GM12878 (cell line): ENCODE results near the gene NPVF. TPM values are rescaled to one million over a fixed set of nuclear protein-coding genes. Genes with fewer than 3 reads are reported as not detected.

Experiments
- ATAC-seq: fragments of 200-7000 bp; cut with Tn5 transposase; 3 replicates; pipeline ENCODE4 v1.9.1; 2020; ENCODE audit warnings: mild to moderate bottlenecking, moderate library complexity
- BruUV-seq: library from RNA; stranded (reverse); fragments of 400-500 nt; replicated peaks from 2 replicates; lab custom pipeline; 2021; lab: Mats Ljungman, UMichigan
- CTCF ChIA-PET: fragments of 300-600 bp; sonication (Branson Sonifier 250); formaldehyde crosslinking; extraction: SDS; loops from one replicate; lab custom pipeline; 2021; ENCODE audit warnings: inconsistent platforms; lab: Yijun Ruan, JAX
- POLR2A ChIA-PET: fragments of 350-600 bp; formaldehyde crosslinking; extraction: SDS; loops from one replicate; lab custom pipeline; 2021; ENCODE audit warnings: inconsistent platforms; lab: Charles Lee
- RAD21 ChIA-PET: fragments of 300-600 bp; sonication (Branson Sonifier 250); formaldehyde crosslinking; loops from one replicate; lab custom pipeline; 2023; ENCODE audit warnings: antibody characterized with exemption; ENCODE audit not compliant: unreplicated experiment; lab: Charles Lee
- SMC1A ChIA-PET: fragments of 300-600 bp; sonication (Branson Sonifier 250); formaldehyde crosslinking; loops from one replicate; lab custom pipeline; 2023; ENCODE audit not compliant: unreplicated experiment, uncharacterized antibody; lab: Charles Lee
- DNase-seq: peaks from one replicate; pipeline ENCODE4 v3.0.0-alpha.2; 2011; ENCODE audit warnings: low read depth, low spot score
- FAIRE-seq: peaks from 3 replicates; lab custom pipeline; 2011; peaks lifted over from hg19 to GRCh38; lab: Jason Lieb, UNC
- H2AFZ ChIP-seq: 2 replicates; pipeline ENCODE4 v1.6.0; 2011; ENCODE audit warnings: low read depth, low read length, control low read depth; ENCODE audit not compliant: control insufficient read depth
- H3K27ac ChIP-seq: 2 replicates; pipeline ENCODE4 v1.5.1; 2011; ENCODE audit warnings: control low read depth; ENCODE audit not compliant: control insufficient read depth, insufficient read depth
- H3K27me3 ChIP-seq, 2 experiments: replicated peaks in 1 of 2; 2 replicates each; pipeline versions ENCODE4 v1.6.0 to v1.6.1; 2011; ENCODE audit warnings: low read length in 1 of 2; ENCODE audit not compliant: control insufficient read depth in 2 of 2, insufficient read depth in 2 of 2
- H3K36me3 ChIP-seq, 2 experiments: 2 replicates each; pipeline ENCODE4 v1.5.1; 2011; ENCODE audit warnings: low read length in 1 of 2; ENCODE audit not compliant: control insufficient read depth in 2 of 2, insufficient read depth in 2 of 2
- H3K4me1 ChIP-seq: 2 replicates; pipeline ENCODE4 v1.6.1; 2011; ENCODE audit warnings: mild to moderate bottlenecking, low read length, moderate library complexity, mixed read lengths; ENCODE audit not compliant: control insufficient read depth, insufficient read depth
- H3K4me2 ChIP-seq: 2 replicates; pipeline ENCODE4 v1.6.0; 2011; ENCODE audit warnings: control low read depth; ENCODE audit not compliant: control insufficient read depth, insufficient read depth
- H3K4me3 ChIP-seq: fragments of 200-600 bp; sonication (generic); 2 replicates; pipeline ENCODE4 v1.5.1; 2016
- H3K79me2 ChIP-seq: 2 replicates; pipeline ENCODE4 v1.6.0; 2011; ENCODE audit warnings: low read length; ENCODE audit not compliant: control insufficient read depth, insufficient read depth
- H3K9ac ChIP-seq: 2 replicates; pipeline ENCODE4 v1.8.0; 2011; ENCODE audit warnings: low read length, control low read depth, mixed read lengths; ENCODE audit not compliant: control insufficient read depth, insufficient read depth
- H3K9me3 ChIP-seq: replicated peaks from 3 replicates; pipeline ENCODE4 v1.5.1; 2011; ENCODE audit warnings: mild to moderate bottlenecking, low read length; ENCODE audit not compliant: control insufficient read depth, insufficient read depth
- H4K20me1 ChIP-seq: 2 replicates; pipeline ENCODE4 v1.6.0; 2011; ENCODE audit not compliant: control insufficient read depth, insufficient read depth
- ASH2L ChIP-seq: fragments of 300-600, 200-600 bp; sonication (generic); IDR thresholded peaks from 2 replicates; pipeline ENCODE4 v1.6.1; 2017; ENCODE audit warnings: low read depth, mild to moderate bottlenecking, borderline replicate concordance
- BCLAF1 ChIP-seq: fragments of 450-650 bp; IDR thresholded peaks from 2 replicates; pipeline ENCODE4 v1.6.1; 2017; ENCODE audit warnings: antibody characterized with exemption, mild to moderate bottlenecking, moderate library complexity
- CREM ChIP-seq: IDR thresholded peaks from 2 replicates; pipeline ENCODE4 v1.6.1; 2014; ENCODE audit warnings: antibody characterized with exemption, low read depth
- ESRRA ChIP-seq: IDR thresholded peaks from 2 replicates; pipeline ENCODE4 v1.6.1; 2012; ENCODE audit warnings: mild to moderate bottlenecking, low read length, improper control_type of control experiment
- HCFC1 ChIP-seq: fragments of 150-350 bp; IDR thresholded peaks from 2 replicates; pipeline ENCODE4 v1.6.1; 2014; ENCODE audit warnings: low read length
- NFYB ChIP-seq: IDR thresholded peaks from 2 replicates; pipeline ENCODE4 v1.6.1; 2011; ENCODE audit warnings: low read depth, mild to moderate bottlenecking, low read length, improper control_type of control experiment, moderate library complexity; ENCODE audit not compliant: insufficient read depth
- SIX5 ChIP-seq: IDR thresholded peaks from 2 replicates; pipeline ENCODE4 v1.6.1; 2011; ENCODE audit warnings: mild to moderate bottlenecking, low read depth, low read length, moderate library complexity; ENCODE audit not compliant: severe bottlenecking
- WGBS: methylation state at CpG from one replicate; pipeline ENCODE4 v1.1.6; 2016; ENCODE audit warnings: low lambda C conversion rate; ENCODE audit not compliant: insufficient replicate concordance, insufficient coverage; ENCODE audit errors: missing lambda C conversion rate; 5-methylcytosine and 5-hydroxymethylcytosine counted together
- in situ Hi-C: fragments of 300-500 bp; cut with MboI; formaldehyde crosslinking; loops from 9 replicates; pipeline ENCODE4 v1.14.3; 2018; ENCODE audit warnings: mixed read lengths
- intact Hi-C: fragments of 100-400 bp; cut with micrococcal nuclease; formaldehyde crosslinking; loops from one replicate; pipeline ENCODE4 v1.14.2; 2022; ENCODE audit not compliant: unreplicated experiment
- polyA plus RNA-seq, 11 experiments: library from polyadenylated mRNA; depleted of rRNA in 4 of 11; unstranded in 6 of 11; stranded (reverse) in 5 of 11; fragments of >200 nt; fragmentation: Nextera tagmentation in 4 of 11; fragmentation: Illumina TruSeq in 1 of 11; extraction: Ambion mirVana in 4 of 11; extraction: Trizol in 1 of 11; gene quantifications; 1 replicate in 1 of 11; 2 replicates in 10 of 11; pipeline versions ENCODE4 v1.2.1 to v1.2.3, GENCODE V29; 2011 to 2016; ENCODE audit warnings: inconsistent platforms in 2 of 11, missing spikeins in 2 of 11, low read depth in 1 of 11
- total RNA-seq, 4 experiments: library from RNA; depleted of rRNA in 3 of 4; stranded (reverse); fragments of >200 nt in 3 of 4; fragmentation: Illumina TruSeq in 1 of 4; extraction: Trizol in 1 of 4; gene quantifications; 2 replicates each; pipeline versions ENCODE4 v1.2.1 to v1.2.3, GENCODE V29; 2013 to 2021
- TF ChIP-seq, protein P1 (sequence below): fragments of 450-650 bp; IDR thresholded peaks from 2 replicates; pipeline ENCODE4 v1.6.1; 2016; ENCODE audit warnings: mild to moderate bottlenecking

Gene NPVF
- total and polyA plus RNA-seq, 10 of the 15 experiments (the other 5 are each of a cell fraction or from before 2014, with no cell fraction given), result not detected

- ChIA-PET CTCF (interaction anchor here (0.6 to 2.5 kb wide), 2 partner anchors 11 to 171 kb away, joined by 3 to 19 read pairs; no protein-coding TSS in a partner anchor), SMC1A (interaction anchor here (1.5 kb wide), 1 partner anchor 34 kb away, joined by 4 read pairs; no protein-coding TSS in a partner anchor), POLR2A (no interaction called here), RAD21 (no interaction called here)
- intact Hi-C loops, result no loop called here
- Histone ChIP-seq H3K27ac (no peak overlapping the region), H3K4me3 (no peak overlapping the region), H3K36me3 (no peaks in the 10 kb centered on the region), H3K27me3 (no peaks in the 10 kb centered on the region; a peak in 1 of 4 replicates), H4K20me1 (no peaks in the 10 kb centered on the region), H3K9me3 (no peaks in the 10 kb centered on the region), H3K4me1 (no peaks in the 10 kb centered on the region), H3K4me2 (no peak overlapping the region), H3K9ac (no peak overlapping the region), H3K79me2 (no peaks in the 10 kb centered on the region), H2AFZ (no peak overlapping the region)
- no peak for FAIRE-seq
- DNase-seq, result no peak
- TF ChIP-seq CREM (no peak), NFYB (no peak), ESRRA (no peak), HCFC1 (no peak), BCLAF1 (no peak), ASH2L (no peak), SIX5 (no peak)
- TF ChIP-seq, protein P1, sequence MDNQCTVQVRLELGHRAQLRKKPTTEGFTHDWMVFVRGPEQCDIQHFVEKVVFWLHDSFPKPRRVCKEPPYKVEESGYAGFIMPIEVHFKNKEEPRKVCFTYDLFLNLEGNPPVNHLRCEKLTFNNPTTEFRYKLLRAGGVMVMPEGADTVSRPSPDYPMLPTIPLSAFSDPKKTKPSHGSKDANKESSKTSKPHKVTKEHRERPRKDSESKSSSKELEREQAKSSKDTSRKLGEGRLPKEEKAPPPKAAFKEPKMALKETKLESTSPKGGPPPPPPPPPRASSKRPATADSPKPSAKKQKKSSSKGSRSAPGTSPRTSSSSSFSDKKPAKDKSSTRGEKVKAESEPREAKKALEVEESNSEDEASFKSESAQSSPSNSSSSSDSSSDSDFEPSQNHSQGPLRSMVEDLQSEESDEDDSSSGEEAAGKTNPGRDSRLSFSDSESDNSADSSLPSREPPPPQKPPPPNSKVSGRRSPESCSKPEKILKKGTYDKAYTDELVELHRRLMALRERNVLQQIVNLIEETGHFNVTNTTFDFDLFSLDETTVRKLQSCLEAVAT, result no peak
- no TSS peak for BruUV-seq
- WGBS, result 49% methylated on average over 8 of the region's 8 CpGs
- in situ Hi-C loops, result no loop called here
- ATAC-seq, result peak; percentile 72
Observed at GRCh38 chr7:25215694-25216335, 12.5 kb downstream of the NPVF start.
